Motor neuron (in vitro differentiated cells): ENCODE measurements around the gene ARRDC1. TPM values are rescaled to one million over a fixed set of nuclear protein-coding genes. Genes with fewer than 3 reads are reported as not detected.
"Not testable (repeated sequence)": the region's sequence is repeated elsewhere in the genome, so short reads cannot be mapped to it uniquely, and the experiment has no call there.

Experiments used
- ATAC-seq, 8 experiments: fragments of 200-7000 bp; cut with Tn5 transposase; replicated peaks in 6 of 8; 2 replicates each; pipeline ENCODE4 v1.8.0; 2021; ENCODE audit warnings: mild to moderate bottlenecking in 8 of 8, moderate library complexity in 8 of 8
- H3K27ac ChIP-seq, 2 donors: fragments of 250-450 bp; sonication (Bioruptor Pico); 2 replicates each; pipeline ENCODE4 v1.9.0; 2021; ENCODE audit warnings: antibody characterized with exemption in 2 of 2, mild to moderate bottlenecking in 2 of 2, moderate library complexity in 1 of 2
- H3K4me1 ChIP-seq, 2 donors: fragments of 250-450 bp; sonication (Bioruptor Pico); replicated peaks in 1 of 2; 2 replicates each; pipeline ENCODE4 v1.6.1; 2021; ENCODE audit warnings: antibody characterized with exemption in 2 of 2, mild to moderate bottlenecking in 2 of 2, moderate library complexity in 1 of 2
- H3K4me3 ChIP-seq, 5 donors: fragments of 250-450 bp; sonication (Bioruptor Pico); 2 replicates each; pipeline ENCODE4 v1.9.0; 2021; ENCODE audit warnings: antibody characterized with exemption in 5 of 5, mild to moderate bottlenecking in 5 of 5, moderate library complexity in 4 of 5
- WGBS, 10 experiments: fragments of 450-650 bp; shearing (Covaris generic); methylation state at CpG; one replicate each; pipeline ENCODE4 v1.0.0; 2022; 5-methylcytosine and 5-hydroxymethylcytosine counted together
- in situ Hi-C, 9 experiments: fragments of 400-800 bp; cut with MboI; loops; one replicate each; pipeline ENCODE4 v1.15.0; 2021; ENCODE audit warnings: low sequenced_read_pairs in 9 of 9, low pct_unique_long_range_greater_than_20kb in 2 of 9; ENCODE audit not compliant: unreplicated experiment in 9 of 9
- total RNA-seq, 8 experiments: library from RNA; unstranded; fragments of 300-600 nt; gene quantifications; 2 replicates each; pipeline versions ENCODE4 v1.2.3 to v1.2.4, GENCODE V29; 2022

ARRDC1 gene
- total RNA-seq, 8 experiments from 2014 or later = 9.4 to 30.2 (median 14.7) TPM

DNA sequence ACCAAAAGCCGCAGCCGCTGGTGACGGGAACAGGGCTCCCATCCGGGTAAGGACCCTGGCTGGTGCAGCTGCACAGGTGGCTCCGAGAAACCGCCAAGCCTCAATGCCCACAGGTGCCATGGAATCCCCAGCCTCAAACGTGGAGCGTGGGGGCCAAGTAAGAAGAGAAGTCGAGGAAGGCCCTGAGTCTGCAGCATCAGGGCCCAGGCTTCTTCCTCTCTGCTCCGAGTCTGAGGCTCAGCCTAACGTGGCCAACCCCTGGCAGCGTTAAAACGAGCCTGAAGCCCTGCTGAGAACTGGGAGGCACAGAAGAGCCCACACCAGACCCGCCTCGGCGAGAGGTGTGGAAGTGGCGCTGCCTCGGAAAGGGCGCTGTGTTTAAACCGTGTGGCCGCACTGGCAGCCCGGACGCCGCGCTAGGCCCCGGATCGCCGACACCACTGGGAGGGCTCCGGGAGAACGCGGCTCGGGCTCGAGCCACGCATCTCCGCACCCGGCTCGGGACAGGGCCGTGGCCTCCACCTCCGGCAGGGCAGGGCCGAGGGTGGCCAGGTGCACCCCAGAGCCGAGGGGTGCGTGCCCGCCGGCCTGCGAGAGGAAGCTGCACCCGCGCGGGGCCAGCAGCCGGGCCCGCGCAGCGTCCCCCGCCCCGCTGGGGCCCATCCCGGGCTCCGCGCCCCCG is 15.9 kb upstream of the ARRDC1 start:
- in situ Hi-C loops = loop anchor here in 1 of 9 experiments (25.0 kb wide), 1 partner anchor 98 kb away; no protein-coding TSS in a partner anchor
- WGBS, 10 experiments = 2 to 30% (median 12%) methylated on average over 2 to 20 of the region's 58 CpGs; no CpG with 5 or more reads in 7 of the 10 experiments
- Histone ChIP-seq H3K27ac (no peak overlapping the region), H3K4me1 (peaks cover 8 to 9% of the 10 kb centered on the region in 2 donors), H3K4me3 (peak overlapping the region; percentile 65 to 93 (median 72))
- peak in 3 of 8 experiments; percentile 5 to 18 (median 9) for ATAC-seq

DNA sequence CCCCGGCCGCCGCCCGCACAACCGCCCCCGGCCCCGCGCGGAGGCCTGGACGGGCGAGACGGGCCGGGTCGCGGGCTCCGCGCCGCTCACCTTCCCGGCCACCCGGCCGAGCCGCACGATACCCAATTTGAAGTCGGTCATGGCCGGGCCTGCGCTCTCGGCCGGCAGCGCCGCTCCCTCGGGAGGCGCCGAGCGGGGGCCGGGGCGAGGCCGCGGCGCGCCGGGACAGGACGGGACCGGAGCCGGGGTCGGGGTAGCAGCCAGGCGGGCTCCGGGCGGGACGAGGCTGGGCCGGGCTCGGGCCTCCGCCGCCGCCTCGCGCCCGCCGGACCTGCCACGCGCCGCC is 15.4 kb upstream of the ARRDC1 start:
- peak in 4 of 8 experiments; percentile 28 to 44 (median 34) for ATAC-seq
- H3K27ac ChIP-seq = peak overlapping the region; percentile 27 to 32
- in situ Hi-C loops = loop anchor here in 1 of 9 experiments (25.0 kb wide), 1 partner anchor 97 kb away; no protein-coding TSS in a partner anchor

DNA sequence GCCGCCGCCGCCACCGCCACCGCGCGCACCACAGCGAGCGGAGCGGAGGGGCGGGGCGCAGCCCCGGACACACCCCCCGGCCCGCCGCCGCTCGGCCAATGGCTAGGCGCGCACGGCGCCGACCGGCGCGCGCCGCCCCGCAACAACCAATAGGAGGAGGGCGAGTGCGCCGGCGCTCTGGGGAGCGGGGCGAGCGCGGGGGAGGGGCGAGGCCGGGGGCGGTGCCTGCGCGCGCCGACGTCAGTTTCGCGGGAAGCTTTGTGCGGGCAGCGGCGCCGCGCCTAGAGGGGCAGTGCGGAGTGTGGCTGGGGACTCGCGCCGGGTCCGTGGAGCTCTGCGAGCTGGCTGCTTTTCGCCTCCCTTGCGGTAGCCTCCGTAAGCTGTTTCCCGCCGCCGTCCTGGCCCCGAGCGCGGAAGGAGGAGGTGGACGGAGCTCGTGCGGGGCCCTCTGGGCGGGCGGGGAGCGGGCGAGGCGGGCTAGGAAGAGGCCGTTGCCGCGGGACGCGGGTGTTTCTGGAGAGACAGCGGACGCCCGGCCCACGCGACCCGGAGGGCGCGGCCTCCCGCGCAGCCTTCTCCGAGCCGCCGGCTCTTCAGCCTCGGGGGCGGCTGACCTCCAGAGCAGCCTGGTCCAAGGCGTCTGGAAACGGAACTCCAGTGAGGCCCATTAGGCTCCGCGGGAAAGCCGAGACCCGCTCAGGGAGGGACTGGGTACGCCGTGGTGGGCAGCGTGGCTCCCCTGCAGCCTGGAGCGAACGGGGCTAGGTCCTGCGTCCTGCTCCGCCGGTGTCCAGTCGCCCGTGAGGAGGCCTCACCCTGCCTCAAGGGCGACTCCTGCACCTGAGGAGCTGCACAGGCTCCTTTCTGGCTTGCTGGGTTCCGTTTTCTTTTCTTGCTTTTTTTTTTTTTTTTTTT is 14.8 kb upstream of the ARRDC1 start, which contains the start of gene ZMYND19:
Gene ZMYND19 (minus strand): TSS at position 44 of the 915 bp plus-strand sequence. CDS start 249 bp downstream, outside the sequence.
- peak within 1 kb of the TSS; percentile 32 to 41 for H3K27ac ChIP-seq
- peak; percentile 88 to 95 (median 94) for ATAC-seq
- H3K4me1 ChIP-seq = peaks cover 8 to 9% of the 10 kb centered on the region in 2 donors
- WGBS, 10 experiments = 0 to 5% (median 3%) methylated on average over 4 to 9 of the region's 113 CpGs; no CpG with 5 or more reads in 6 of the 10 experiments
- H3K4me3 ChIP-seq = peak within 1 kb of the TSS; percentile 65 to 93 (median 72)
- in situ Hi-C loops = loop anchor here in 1 of 9 experiments (25.0 kb wide), 1 partner anchor 97 kb away; no protein-coding TSS in a partner anchor

More for the DNA sequence above, 15.4 kb upstream of the ARRDC1 start:
- Histone ChIP-seq H3K4me1 (peaks cover 8 to 9% of the 10 kb centered on the region in 2 donors), H3K4me3 (peak overlapping the region; percentile 65 to 93 (median 72))
- no CpG with 5 or more reads among the region's 61 CpGs for whole genome bisulfite sequencing, 10 experiments

DNA sequence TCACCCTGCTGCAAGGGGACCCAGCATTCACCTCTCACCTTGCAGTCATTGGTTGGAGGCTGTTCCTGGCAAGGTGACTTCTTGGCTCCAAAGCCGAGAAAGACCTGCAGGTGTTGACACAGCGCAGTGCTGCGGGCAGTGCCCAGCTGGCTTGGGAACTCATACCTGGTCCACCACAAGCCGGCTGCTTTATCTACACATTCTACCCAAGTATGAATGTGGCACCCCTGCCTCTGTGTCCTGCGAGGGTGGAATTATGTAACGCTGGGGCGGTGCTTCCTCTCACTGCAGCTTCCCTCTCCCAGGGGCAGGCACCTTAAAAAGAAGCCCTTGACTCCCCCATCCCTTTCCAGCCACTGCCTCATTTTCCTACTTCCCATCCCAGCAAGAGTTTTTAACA is 12.7 kb upstream of the ARRDC1 start:
- ATAC-seq = no peak
- Histone ChIP-seq H3K4me3 (no peak overlapping the region), H3K27ac (no peak overlapping the region), H3K4me1 (peaks cover 8 to 9% of the 10 kb centered on the region in 2 donors)
- 67 to 100% (median 92%) methylated on average over 1 to 2 of the region's 7 CpGs; no CpG with 5 or more reads in 6 of the 10 experiments for WGBS, 10 experiments
- in situ Hi-C loops = loop anchor here in 1 of 9 experiments (25.0 kb wide), 1 partner anchor 95 kb away; no protein-coding TSS in a partner anchor

DNA sequence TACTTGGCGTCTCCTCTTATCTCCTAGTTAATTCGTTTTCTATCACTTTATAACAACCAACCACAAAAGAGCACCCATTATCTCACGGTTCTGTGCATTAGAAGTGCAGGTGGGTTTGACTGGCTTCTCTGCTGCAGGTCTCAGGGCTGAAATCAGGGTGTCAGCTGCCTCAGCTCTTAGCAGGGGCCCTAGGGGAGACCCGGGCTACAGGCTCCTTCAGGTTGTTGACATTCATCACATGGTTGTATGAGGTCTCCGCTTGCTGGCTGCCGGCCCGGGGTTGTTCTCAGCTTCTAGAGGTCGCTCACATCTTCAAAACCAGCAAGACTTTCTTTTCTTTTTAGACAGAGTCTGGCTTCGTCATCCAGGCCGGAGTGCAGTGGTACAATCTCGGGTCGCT is 12.3 kb upstream of the ARRDC1 start:
- ATAC-seq = no peak
- WGBS, 10 experiments = 69 to 100% (median 80%) methylated on average over 2 to 10 of the region's 12 CpGs; no CpG with 5 or more reads in 3 of the 10 experiments
- H3K27ac ChIP-seq = no peak overlapping the region
- H3K4me3 ChIP-seq = no peak overlapping the region
- in situ Hi-C loops = loop anchor here in 1 of 9 experiments (25.0 kb wide), 1 partner anchor 94 kb away; no protein-coding TSS in a partner anchor
- H3K4me1 ChIP-seq = peaks cover 8 to 9% of the 10 kb centered on the region in 2 donors

DNA sequence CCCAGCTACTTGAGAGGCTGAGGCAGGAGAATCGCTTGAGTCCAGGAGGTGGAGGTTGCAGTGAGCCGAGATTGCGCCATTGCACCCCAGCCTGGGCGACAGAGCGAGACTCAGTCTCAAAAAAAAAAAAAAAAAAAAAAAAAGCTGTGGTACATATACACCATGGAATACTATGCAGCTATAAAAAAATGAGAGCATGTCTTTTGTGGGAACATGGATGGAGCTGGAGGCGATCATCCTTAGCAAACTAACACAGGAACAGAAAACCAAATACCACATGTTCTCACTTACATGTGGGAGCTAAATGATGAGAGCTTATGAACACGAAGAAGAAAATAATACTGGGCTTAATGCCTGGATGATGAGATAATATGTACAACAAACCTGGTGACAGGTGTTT is 8.9 kb upstream of the ARRDC1 start:
- ATAC-seq, H3K27ac ChIP-seq, H3K4me3 ChIP-seq, H3K4me1 ChIP-seq: not testable (repeated sequence)
- in situ Hi-C loops = loop anchor here in 1 of 9 experiments (25.0 kb wide), 1 partner anchor 91 kb away; no protein-coding TSS in a partner anchor
- WGBS, 10 experiments = 90 to 100% (median 100%) methylated on average over 1 to 6 of the region's 7 CpGs; no CpG with 5 or more reads in 1 of the 10 experiments

DNA sequence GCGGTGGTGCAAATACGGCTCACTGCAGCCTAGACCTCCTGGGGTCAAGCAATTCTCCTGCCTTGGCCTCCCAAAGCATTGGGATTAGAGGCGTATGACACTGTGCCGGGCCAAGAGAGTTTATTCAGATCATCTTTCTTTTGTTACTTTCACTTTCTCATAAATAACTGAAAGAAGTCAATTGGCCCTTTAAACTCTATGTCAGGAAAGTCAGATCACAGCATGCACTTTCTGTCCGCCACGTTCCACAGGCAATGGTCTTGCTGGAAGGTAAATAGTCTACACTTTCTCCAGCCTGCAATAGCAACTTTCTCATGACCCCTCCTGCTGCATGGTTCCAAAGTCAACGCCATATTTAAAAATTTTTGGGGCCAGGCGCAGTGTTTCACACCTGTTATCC is 6.5 kb upstream of the ARRDC1 start:
- H3K27ac ChIP-seq = no peak overlapping the region
- in situ Hi-C loops = loop anchor here in 1 of 9 experiments (25.0 kb wide), 1 partner anchor 88 kb away; no protein-coding TSS in a partner anchor
- 60 to 90% (median 79%) methylated on average over 1 to 7 of the region's 8 CpGs; no CpG with 5 or more reads in 2 of the 10 experiments for WGBS, 10 experiments
- ATAC-seq = no peak
- no peak overlapping the region for H3K4me3 ChIP-seq
- H3K4me1 ChIP-seq = no peaks in the 10 kb centered on the region

DNA sequence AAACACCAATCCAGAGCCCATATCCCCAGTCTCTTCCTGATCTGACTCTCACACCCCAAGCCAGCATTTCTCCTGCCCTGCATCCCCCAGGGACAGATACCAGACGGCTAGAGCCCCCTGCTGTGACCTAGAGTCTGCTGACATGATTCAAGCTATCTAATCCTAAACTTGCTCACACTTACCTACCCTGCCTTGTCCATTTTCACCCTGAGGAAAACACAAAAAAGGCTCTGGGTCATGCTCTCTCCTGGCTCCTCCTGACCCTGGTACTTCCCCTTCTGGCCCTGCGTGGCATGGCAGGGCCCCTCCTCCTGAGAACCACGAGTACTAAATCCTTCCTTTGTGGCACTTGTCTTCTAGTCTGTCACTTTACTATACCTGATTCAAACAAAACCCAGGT is 2.8 kb upstream of the ARRDC1 start:
- H3K4me3 ChIP-seq = no peak overlapping the region
- 0% methylated on average over 1 to 2 of the region's 3 CpGs; no CpG with 5 or more reads in 6 of the 10 experiments for WGBS, 10 experiments
- peaks cover 12 to 13% of the 10 kb centered on the region in 2 donors for H3K4me1 ChIP-seq
- ATAC-seq = no peak
- H3K27ac ChIP-seq = no peak overlapping the region
- in situ Hi-C loops = no loop called here

DNA sequence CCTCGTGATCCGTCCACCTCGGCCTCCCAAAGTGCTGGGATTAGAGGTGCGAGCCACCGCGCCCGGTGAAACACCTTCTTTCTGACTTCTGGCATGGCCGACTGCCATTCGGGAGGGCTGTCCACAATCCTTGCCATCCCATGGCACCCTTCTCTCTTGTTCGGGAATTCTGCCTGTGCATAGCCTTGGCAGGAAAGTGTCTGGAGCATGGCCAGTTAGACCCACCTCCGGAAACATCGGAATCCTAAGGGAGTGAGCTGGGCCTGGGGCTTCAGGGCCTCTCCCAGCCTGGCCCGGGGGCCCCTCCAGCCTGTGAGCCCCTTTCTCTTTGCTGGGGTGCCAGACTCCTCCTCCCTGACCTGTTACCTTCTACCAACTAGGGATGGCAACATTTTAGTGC is 1.6 kb upstream of the ARRDC1 start:
- no peak for ATAC-seq
- WGBS, 10 experiments = 50 to 100% (median 80%) methylated on average over 2 to 9 of the region's 13 CpGs; no CpG with 5 or more reads in 5 of the 10 experiments
- H3K27ac ChIP-seq = peak overlapping the region in 1 of 2 donors; percentile 31
- in situ Hi-C loops = no loop called here
- H3K4me1 ChIP-seq = peaks cover 16 to 17% of the 10 kb centered on the region in 2 donors
- peak overlapping the region in 1 of 5 donors; percentile 30 for H3K4me3 ChIP-seq

DNA sequence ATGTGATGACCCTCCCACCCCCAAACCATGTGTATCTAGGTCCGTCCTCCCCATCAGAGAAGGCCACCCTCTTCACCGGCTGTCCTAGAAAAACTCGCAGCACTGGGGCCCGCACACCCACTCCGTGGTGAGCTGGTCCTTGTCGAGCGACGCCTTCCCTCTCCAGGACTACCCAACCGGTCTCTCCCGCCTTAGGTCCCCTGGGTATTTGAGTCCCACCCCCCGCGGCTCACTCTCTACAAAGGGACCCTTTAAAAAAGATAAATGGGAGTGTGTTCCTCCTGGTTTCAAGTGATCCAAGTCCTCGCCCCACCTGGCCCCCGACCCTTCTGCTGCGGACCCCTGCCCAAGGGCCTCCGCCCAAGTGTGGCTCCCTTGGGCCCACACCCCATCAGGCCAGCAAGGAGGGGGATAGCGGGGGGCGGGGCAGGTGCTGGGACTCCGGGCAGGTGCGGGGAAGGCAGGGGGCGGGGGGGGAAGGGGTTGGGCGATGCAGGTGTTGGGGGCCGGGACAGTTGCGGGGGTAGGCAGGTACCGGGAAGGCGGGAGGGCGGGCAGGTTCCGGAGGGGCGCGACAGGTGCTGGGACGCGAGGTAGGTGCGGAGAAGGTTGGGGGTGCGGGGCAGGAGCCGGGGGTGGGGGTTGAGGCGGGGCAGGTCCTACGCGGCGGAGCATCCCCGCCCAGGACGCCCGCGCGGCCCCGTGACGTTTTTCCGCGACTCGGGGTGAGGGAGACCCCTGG is 970 bp upstream of the ARRDC1 start:
- in situ Hi-C loops = no loop called here
- ATAC-seq = peak in 4 of 8 experiments; percentile 2 to 25 (median 17)
- Histone ChIP-seq H3K4me3 (peak overlapping the region; percentile 26 to 35 (median 30)), H3K4me1 (peaks cover 16 to 17% of the 10 kb centered on the region in 2 donors), H3K27ac (peak overlapping the region in 1 of 2 donors; percentile 31)
- WGBS, 10 experiments = 13 to 60% (median 37%) methylated on average over 1 to 3 of the region's 49 CpGs; no CpG with 5 or more reads in 7 of the 10 experiments

DNA sequence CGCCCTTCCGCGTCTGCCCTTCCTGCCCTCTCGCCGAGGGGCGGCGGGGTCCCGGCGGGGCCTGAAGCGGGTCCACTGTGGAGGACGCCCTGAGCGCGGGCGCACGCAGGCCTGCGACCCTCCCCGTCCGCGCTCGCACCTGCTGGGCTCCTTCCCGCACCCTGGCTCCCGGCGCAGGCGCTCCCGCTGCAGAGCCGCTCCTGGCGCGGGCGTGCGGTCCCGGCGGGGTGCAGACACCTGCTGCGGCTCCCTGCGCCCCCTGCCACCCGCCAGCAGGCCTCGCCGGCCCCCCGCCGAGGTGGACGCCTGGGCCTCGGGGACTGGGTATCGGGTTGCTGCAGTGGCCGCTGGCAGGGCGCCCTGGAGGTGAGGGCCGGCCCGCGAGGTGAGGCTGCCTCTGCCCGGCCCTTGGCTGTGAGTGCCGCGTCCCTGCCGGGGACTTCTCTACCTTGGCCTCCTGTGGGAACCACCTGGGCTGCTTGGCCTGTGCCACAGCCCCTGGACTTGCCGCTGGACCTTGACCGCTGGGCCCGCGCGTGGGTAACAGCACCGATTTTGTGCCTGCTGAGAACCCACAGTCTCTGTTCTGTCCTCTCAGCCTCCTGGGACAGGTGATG is 627 bp downstream of the ARRDC1 start:
- 0 to 13% methylated on average over 1 to 3 of the region's 57 CpGs; no CpG with 5 or more reads in 8 of the 10 experiments for WGBS, 10 experiments
- Histone ChIP-seq H3K27ac (peak overlapping the region; percentile 2 to 82), H3K4me1 (peaks cover 16 to 17% of the 10 kb centered on the region in 2 donors), H3K4me3 (peak overlapping the region; percentile 41 to 78 (median 55))
- in situ Hi-C loops = no loop called here
- peak; percentile 8 to 28 (median 13) for ATAC-seq
